A549 (cell line): Measurements from ENCODE around the gene TBC1D25. TPM values are rescaled to one million over a fixed set of nuclear protein-coding genes. Genes with fewer than 3 reads are reported as not detected.
A peak's percentile ranks its signal among the peaks of the same experiment; 100 is the strongest.

ENCODE experiments used
- ATAC-seq, 2 experiments: fragments of 200-7000 bp in 1 of 2; fragments of >200 bp in 1 of 2; cut with Nextera tagmentation in 1 of 2; cut with Tn5 transposase in 1 of 2; 3 replicates each; pipeline versions ENCODE4 v1.8.0 to v1.9.1; 2018 to 2020; ENCODE audit warnings: mild to moderate bottlenecking in 1 of 2, moderate library complexity in 1 of 2
- CTCF ChIA-PET: fragments of 300-600 bp; sonication (Branson Sonifier 250); formaldehyde crosslinking; extraction: SDS; loops from one replicate; lab custom pipeline; 2021; ENCODE audit warnings: antibody characterized with exemption, inconsistent platforms; lab: Yijun Ruan, JAX
- POLR2A ChIA-PET: fragments of 350-600 bp; formaldehyde crosslinking; extraction: SDS; loops from one replicate; lab custom pipeline; 2021; ENCODE audit warnings: antibody characterized with exemption, inconsistent platforms; lab: Yijun Ruan, JAX
- DNase-seq, 2 experiments: peaks; one replicate each; pipeline versions ENCODE4 v3.0.0 to v3.0.0-alpha.2; 2011 to 2016; ENCODE audit warnings: low read depth in 1 of 2, low spot score in 1 of 2
- FAIRE-seq: peaks from 2 replicates; lab custom pipeline; 2011; peaks lifted over from hg19 to GRCh38; lab: Jason Lieb, UNC
- H3K27ac ChIP-seq, 2 experiments: fragments of >200 bp; sonication (Bioruptor Twin); formaldehyde crosslinking; 3 replicates each; pipeline ENCODE4 v1.5.1; 2016 to 2017
- H3K4me1 ChIP-seq: fragments of >200 bp; sonication (Bioruptor Twin); formaldehyde crosslinking; 3 replicates; pipeline ENCODE4 v1.6.1; 2016
- H3K4me2 ChIP-seq: fragments of >200 bp; sonication (Bioruptor Twin); formaldehyde crosslinking; 3 replicates; pipeline ENCODE4 v1.6.1; 2016
- H3K4me3 ChIP-seq: fragments of >200 bp; sonication (Bioruptor Twin); formaldehyde crosslinking; 3 replicates; pipeline ENCODE4 v1.5.1; 2016
- H3K9me3 ChIP-seq: fragments of >200 bp; sonication (Bioruptor Twin); formaldehyde crosslinking; 3 replicates; pipeline ENCODE4 v1.6.1; 2016
- CEBPB ChIP-seq, 2 experiments: fragments of >200 bp in 1 of 2; sonication (Bioruptor Twin) in 1 of 2; formaldehyde crosslinking in 1 of 2; IDR thresholded peaks; 2 replicates each; pipeline ENCODE4 v1.6.1; 2012 to 2016
- CTCF ChIP-seq: fragments of >200 bp; sonication (Bioruptor Twin); formaldehyde crosslinking; IDR thresholded peaks from 3 replicates; pipeline ENCODE4 v1.5.1; 2016
- EHMT2 ChIP-seq: fragments of 200-600 bp; sonication (generic); IDR thresholded peaks from 2 replicates; pipeline ENCODE4 v1.6.1; 2016; ENCODE audit warnings: antibody characterized with exemption, low read depth, mild to moderate bottlenecking, moderate library complexity
- EP300 ChIP-seq, 2 experiments: fragments of >200 bp; sonication (Bioruptor Twin); formaldehyde crosslinking; IDR thresholded peaks; 2 replicates in 1 of 2; 3 replicates in 1 of 2; pipeline ENCODE4 v1.6.1; 2016 to 2017
- FOSB ChIP-seq: fragments of 250-450 bp; sonication (Bioruptor Pico); IDR thresholded peaks from 2 replicates; pipeline ENCODE4 v1.5.0; 2020; ENCODE audit warnings: mild to moderate bottlenecking, moderate library complexity
- HES2 ChIP-seq: fragments of >200 bp; sonication (Bioruptor Twin); formaldehyde crosslinking; IDR thresholded peaks from 2 replicates; pipeline ENCODE4 v1.6.1; 2016
- HEYL ChIP-seq: fragments of 250-450 bp; sonication (Bioruptor Pico); IDR thresholded peaks from 2 replicates; pipeline ENCODE4 v1.8.0; 2021; ENCODE audit warnings: mild to moderate bottlenecking, moderate library complexity
- HMGXB4 ChIP-seq: fragments of 250-450 bp; sonication (Bioruptor Pico); IDR thresholded peaks from 2 replicates; pipeline ENCODE4 v1.5.0; 2021; ENCODE audit warnings: mild to moderate bottlenecking, moderate library complexity, borderline replicate concordance
- JUNB ChIP-seq: fragments of >200 bp; sonication (Bioruptor Twin); formaldehyde crosslinking; IDR thresholded peaks from 2 replicates; pipeline ENCODE4 v1.6.1; 2016
- KDM1A ChIP-seq: fragments of 200-600 bp; sonication (generic); IDR thresholded peaks from 2 replicates; pipeline ENCODE4 v1.6.1; 2016; ENCODE audit warnings: low read depth, mild to moderate bottlenecking
- MAZ ChIP-seq: fragments of 150-350 bp; IDR thresholded peaks from 2 replicates; pipeline ENCODE4 v1.6.1; 2014; ENCODE audit warnings: antibody characterized with exemption, low read depth, low read length, borderline replicate concordance
- RNF2 ChIP-seq: fragments of 200-600 bp; sonication (generic); IDR thresholded peaks from 2 replicates; pipeline ENCODE4 v1.6.1; 2016; ENCODE audit warnings: low read depth, mild to moderate bottlenecking, antibody characterized with exemption, moderate library complexity, borderline replicate concordance
- TFCP2L1 ChIP-seq: fragments of 250-450 bp; sonication (Bioruptor Pico); IDR thresholded peaks from 2 replicates; pipeline ENCODE4 v1.5.0; 2021; ENCODE audit warnings: mild to moderate bottlenecking
- WGBS: methylation state at CpG from one replicate; pipeline ENCODE4 v1.1.6; 2017; ENCODE audit errors: missing lambda C conversion rate; 5-methylcytosine and 5-hydroxymethylcytosine counted together
- polyA plus RNA-seq, 4 experiments: library from polyadenylated mRNA; depleted of rRNA in 3 of 4; stranded (reverse); fragments of >200 nt; fragmentation: RNase III in 1 of 4; extraction: RNeasy Plus Mini Kit Qiagen cat#74134 plus additional on column Dnase treatment in 1 of 4; gene quantifications; 2 replicates in 3 of 4; 3 replicates in 1 of 4; pipeline ENCODE4 v1.2.3, GENCODE V29; 2011 to 2017
- TF ChIP-seq, protein P1 (sequence below): fragments of 200-600 bp; sonication (generic); IDR thresholded peaks from 2 replicates; pipeline ENCODE4 v1.6.1; 2016; ENCODE audit warnings: antibody characterized with exemption, mild to moderate bottlenecking, moderate library complexity
- TF ChIP-seq, protein P2 (sequence below): IDR thresholded peaks from 2 replicates; pipeline ENCODE4 v1.6.1; 2012; ENCODE audit warnings: low read depth, borderline replicate concordance

TBC1D25 gene
- polyA plus RNA-seq, 2 of the 4 experiments (the other 2 are of a cell fraction), result 8.6 to 13.0 TPM

DNA sequence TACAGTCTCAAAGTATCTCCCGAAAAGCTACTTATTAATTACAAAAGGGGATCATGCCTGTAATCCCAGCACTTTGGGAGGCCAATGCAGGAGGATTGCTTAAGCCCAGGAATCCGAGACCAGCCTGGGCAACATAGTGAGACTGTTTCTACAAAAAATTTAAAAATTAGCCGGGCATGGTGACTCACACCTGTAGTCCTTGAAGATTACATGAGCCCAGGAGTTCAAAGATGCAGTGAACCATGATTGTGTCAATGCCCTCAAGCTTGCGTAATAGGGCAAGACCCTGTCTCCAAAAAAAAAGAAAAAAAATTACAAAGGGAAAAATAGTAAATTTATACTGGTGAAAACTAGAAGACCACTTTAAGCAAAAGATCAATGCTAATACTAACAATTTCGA lies 34.0 kb upstream of the TBC1D25 start:
- H3K9me3 ChIP-seq, result no peaks in the 10 kb centered on the region
- 47% methylated on average over 5 of the region's 5 CpGs for WGBS
- FAIRE-seq, result no peak
- no peak for ATAC-seq
- ChIA-PET CTCF (no interaction called here), POLR2A (no interaction called here)
- TF ChIP-seq CEBPB (IDR thresholded peaks at IDR 0.05), result peak; percentile 66
- peak in 1 of 2 experiments; percentile 31; a peak in 1 of 5 replicates for TF ChIP-seq EP300 (IDR thresholded peaks at IDR 0.05)
- no peak for TF ChIP-seq EHMT2
- TF ChIP-seq, protein P1, sequence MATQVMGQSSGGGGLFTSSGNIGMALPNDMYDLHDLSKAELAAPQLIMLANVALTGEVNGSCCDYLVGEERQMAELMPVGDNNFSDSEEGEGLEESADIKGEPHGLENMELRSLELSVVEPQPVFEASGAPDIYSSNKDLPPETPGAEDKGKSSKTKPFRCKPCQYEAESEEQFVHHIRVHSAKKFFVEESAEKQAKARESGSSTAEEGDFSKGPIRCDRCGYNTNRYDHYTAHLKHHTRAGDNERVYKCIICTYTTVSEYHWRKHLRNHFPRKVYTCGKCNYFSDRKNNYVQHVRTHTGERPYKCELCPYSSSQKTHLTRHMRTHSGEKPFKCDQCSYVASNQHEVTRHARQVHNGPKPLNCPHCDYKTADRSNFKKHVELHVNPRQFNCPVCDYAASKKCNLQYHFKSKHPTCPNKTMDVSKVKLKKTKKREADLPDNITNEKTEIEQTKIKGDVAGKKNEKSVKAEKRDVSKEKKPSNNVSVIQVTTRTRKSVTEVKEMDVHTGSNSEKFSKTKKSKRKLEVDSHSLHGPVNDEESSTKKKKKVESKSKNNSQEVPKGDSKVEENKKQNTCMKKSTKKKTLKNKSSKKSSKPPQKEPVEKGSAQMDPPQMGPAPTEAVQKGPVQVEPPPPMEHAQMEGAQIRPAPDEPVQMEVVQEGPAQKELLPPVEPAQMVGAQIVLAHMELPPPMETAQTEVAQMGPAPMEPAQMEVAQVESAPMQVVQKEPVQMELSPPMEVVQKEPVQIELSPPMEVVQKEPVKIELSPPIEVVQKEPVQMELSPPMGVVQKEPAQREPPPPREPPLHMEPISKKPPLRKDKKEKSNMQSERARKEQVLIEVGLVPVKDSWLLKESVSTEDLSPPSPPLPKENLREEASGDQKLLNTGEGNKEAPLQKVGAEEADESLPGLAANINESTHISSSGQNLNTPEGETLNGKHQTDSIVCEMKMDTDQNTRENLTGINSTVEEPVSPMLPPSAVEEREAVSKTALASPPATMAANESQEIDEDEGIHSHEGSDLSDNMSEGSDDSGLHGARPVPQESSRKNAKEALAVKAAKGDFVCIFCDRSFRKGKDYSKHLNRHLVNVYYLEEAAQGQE, result no peak
- TF ChIP-seq, protein P2, sequence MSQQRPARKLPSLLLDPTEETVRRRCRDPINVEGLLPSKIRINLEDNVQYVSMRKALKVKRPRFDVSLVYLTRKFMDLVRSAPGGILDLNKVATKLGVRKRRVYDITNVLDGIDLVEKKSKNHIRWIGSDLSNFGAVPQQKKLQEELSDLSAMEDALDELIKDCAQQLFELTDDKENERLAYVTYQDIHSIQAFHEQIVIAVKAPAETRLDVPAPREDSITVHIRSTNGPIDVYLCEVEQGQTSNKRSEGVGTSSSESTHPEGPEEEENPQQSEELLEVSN, result no peak
- H3K4me1 ChIP-seq, result peaks cover 12% of the 10 kb centered on the region; the same call in 1 of the 3 replicates
- H3K4me2 ChIP-seq, result peak overlapping the region; percentile 4; the same call in 1 of the 3 replicates
- peak overlapping the region in 1 of 2 experiments; percentile 45; a peak in 1 of 6 replicates for H3K27ac ChIP-seq
- no peak for DNase-seq
- H3K4me3 ChIP-seq, result no peak overlapping the region

GRCh38 chrX:48507246-48507645 lies 32.3 kb upstream of the TBC1D25 start:
- ATAC-seq (no peak), FAIRE-seq (no peak), DNase-seq (no peak)
- TF ChIP-seq TFCP2L1 (CRISPR knock-in tag) (no peak), HES2 (no peak), HEYL (CRISPR knock-in tag) (no peak), FOSB (CRISPR knock-in tag) (no peak), HMGXB4 (no peak), JUNB (no peak), KDM1A (no peak), RNF2 (no peak), MAZ (no peak), CTCF (no peak)
- CTCF ChIA-PET, result interaction anchor here (0.7 to 1.3 kb wide), 3 partner anchors 13 to 33 kb away, joined by 3 to 6 read pairs (median 3); partner anchors contain the start of gene TBC1D25
- H3K4me1 ChIP-seq, result peaks cover 12% of the 10 kb centered on the region; the same call in 1 of the 3 replicates
- H3K27ac ChIP-seq, result no peak overlapping the region
- POLR2A ChIA-PET, result no interaction called here
- H3K9me3 ChIP-seq, result no peaks in the 10 kb centered on the region
- no peak overlapping the region for H3K4me3 ChIP-seq
- no peak overlapping the region for H3K4me2 ChIP-seq
- WGBS, result 100% methylated on average over 5 of the region's 5 CpGs
